ENCODE results near the gene S100A5. TPM values are rescaled to one million over a fixed set of nuclear protein-coding genes. Genes with fewer than 3 reads are reported as not detected.
"Not testable (repeated sequence)": the region's sequence is repeated elsewhere in the genome, so short reads cannot be mapped to it uniquely, and the experiment has no call there.

S100A5 gene
- total and polyA plus RNA-seq, 5 donors from 2014 or later, result 1.2 to 3.0 (median 1.8) TPM

GRCh38 chr1:153522353-153523048, 18.2 kb downstream of the S100A5 start:
- H3K9me3 ChIP-seq (ENCODE audit: control insufficient read depth in 2 of 2, low read length in 2 of 2); H3K4me3 Mint-ChIP-seq; H3K27me3 Mint-ChIP-seq; H3K27ac Mint-ChIP-seq; H3K36me3 Mint-ChIP-seq; ATAC-seq (ENCODE audit: low read depth in 2 of 2); DNase-seq; H3K4me3 ChIP-seq (ENCODE audit: low read depth, low read length); H3K27ac ChIP-seq (ENCODE audit: insufficient read depth, low read length, poor library complexity, severe bottlenecking); H3K36me3 ChIP-seq (ENCODE audit: control insufficient read depth, insufficient read depth, low read length); H3K4me1 Mint-ChIP-seq; H3K9me3 Mint-ChIP-seq; H3K27me3 ChIP-seq (ENCODE audit: control insufficient read depth, insufficient read depth, low read length); H3K4me1 ChIP-seq (ENCODE audit: control insufficient read depth, insufficient read depth, low read length, poor library complexity, severe bottlenecking): not testable (repeated sequence)

- H3K9me3 Mint-ChIP-seq; H3K36me3 Mint-ChIP-seq; H3K4me3 Mint-ChIP-seq; H3K27me3 Mint-ChIP-seq; H3K4me1 Mint-ChIP-seq; H3K4me1 ChIP-seq (ENCODE audit: control insufficient read depth, insufficient read depth, low read length, poor library complexity, severe bottlenecking); H3K36me3 ChIP-seq (ENCODE audit: control insufficient read depth, insufficient read depth, low read length); ATAC-seq (ENCODE audit: low read depth in 2 of 2); H3K27ac Mint-ChIP-seq; H3K4me3 ChIP-seq (ENCODE audit: low read depth, low read length); H3K27ac ChIP-seq (ENCODE audit: insufficient read depth, low read length, poor library complexity, severe bottlenecking); DNase-seq; H3K9me3 ChIP-seq (ENCODE audit: control insufficient read depth in 2 of 2, low read length in 2 of 2); H3K27me3 ChIP-seq (ENCODE audit: control insufficient read depth, insufficient read depth, low read length): not testable (repeated sequence)
These were observed 18.9 kb downstream of the S100A5 start for GRCh38 chr1:153521808-153522207.

DNA sequence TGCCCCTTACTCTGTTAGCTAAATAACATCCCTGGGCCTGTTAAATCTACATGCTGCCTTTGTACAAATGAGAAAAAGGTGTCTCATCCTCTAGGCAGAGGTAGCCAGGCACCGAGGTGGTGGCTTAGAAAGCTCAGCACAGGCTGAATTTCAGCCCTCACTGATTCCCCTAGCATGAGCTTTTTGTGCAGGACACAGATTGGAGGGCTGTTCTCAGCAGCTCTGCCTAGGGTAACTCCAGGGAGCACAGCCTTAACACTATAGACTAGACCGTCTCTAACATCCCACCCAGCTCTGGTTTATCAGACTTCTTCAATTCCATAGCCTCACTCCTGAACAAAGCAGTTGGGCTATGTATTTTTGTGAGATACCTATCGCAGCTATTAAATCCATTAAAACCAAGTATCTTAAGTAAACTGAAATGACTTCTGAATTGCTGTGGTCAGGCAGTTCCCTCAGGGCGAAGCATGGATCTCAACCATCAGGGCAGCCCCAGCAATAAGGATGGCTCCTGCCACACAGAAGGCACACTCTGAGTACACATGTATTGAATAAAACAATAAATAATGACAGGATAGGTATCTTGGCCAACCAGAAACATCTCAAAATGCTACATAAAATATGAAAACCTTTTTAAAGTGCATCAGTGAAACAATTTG, 19.8 kb downstream of the S100A5 start:
- Mint-ChIP-seq H3K4me1 (peaks cover 0 to 7% (median 6%) of the 10 kb centered on the region in 4 donors), H3K9me3 (no peaks in the 10 kb centered on the region), H3K27me3 (no peaks in the 10 kb centered on the region), H3K4me3 (no peak overlapping the region), H3K36me3 (no peaks in the 10 kb centered on the region), H3K27ac (peak overlapping the region in 2 of 3 donors; percentile 17 to 65)
- Histone ChIP-seq H3K4me3 (ENCODE audit: low read depth, low read length) (no peak overlapping the region), H3K4me1 (ENCODE audit: control insufficient read depth, insufficient read depth, low read length, poor library complexity, severe bottlenecking) (no peaks in the 10 kb centered on the region), H3K36me3 (ENCODE audit: control insufficient read depth, insufficient read depth, low read length) (no peaks in the 10 kb centered on the region), H3K9me3 (ENCODE audit: control insufficient read depth in 2 of 2, low read length in 2 of 2) (no peaks in the 10 kb centered on the region), H3K27me3 (ENCODE audit: control insufficient read depth, insufficient read depth, low read length) (no peaks in the 10 kb centered on the region), H3K27ac (ENCODE audit: insufficient read depth, low read length, poor library complexity, severe bottlenecking) (no peak overlapping the region)
- ATAC-seq (ENCODE audit: low read depth in 2 of 2), result no peak
- no peak for DNase-seq

- H3K27ac Mint-ChIP-seq, result peak overlapping the region in 2 of 3 donors; percentile 17 to 65
- not testable (repeated sequence) for ATAC-seq (ENCODE audit: low read depth in 2 of 2); H3K27me3 Mint-ChIP-seq; H3K4me3 ChIP-seq (ENCODE audit: low read depth, low read length); H3K36me3 Mint-ChIP-seq; H3K4me1 ChIP-seq (ENCODE audit: control insufficient read depth, insufficient read depth, low read length, poor library complexity, severe bottlenecking); H3K9me3 Mint-ChIP-seq; H3K27me3 ChIP-seq (ENCODE audit: control insufficient read depth, insufficient read depth, low read length); H3K27ac ChIP-seq (ENCODE audit: insufficient read depth, low read length, poor library complexity, severe bottlenecking); H3K4me3 Mint-ChIP-seq; H3K36me3 ChIP-seq (ENCODE audit: control insufficient read depth, insufficient read depth, low read length); H3K9me3 ChIP-seq (ENCODE audit: control insufficient read depth in 2 of 2, low read length in 2 of 2); DNase-seq; H3K4me1 Mint-ChIP-seq
These were observed 20.5 kb downstream of the S100A5 start for GRCh38 chr1:153520137-153520691.

DNA sequence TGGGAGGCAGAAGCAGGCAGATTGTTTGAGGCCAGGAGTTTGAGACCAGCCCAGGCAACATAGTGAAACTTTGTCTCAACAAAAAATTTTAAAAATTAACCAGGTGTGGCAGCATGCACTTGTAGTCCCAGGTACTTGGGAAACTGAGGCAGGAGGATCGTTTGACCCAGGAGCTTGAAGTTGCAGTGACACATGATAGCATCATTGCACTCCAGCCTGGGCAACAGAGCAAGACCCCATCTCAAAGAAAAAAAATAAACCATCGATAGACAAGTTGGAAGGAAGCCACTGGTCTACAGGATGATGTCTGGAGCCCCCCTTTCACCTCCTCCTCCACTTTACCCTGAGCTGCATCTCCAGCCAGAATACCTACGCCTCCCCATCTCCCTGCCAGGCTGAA, 21.5 kb downstream of the S100A5 start:
- Histone ChIP-seq H3K36me3 (ENCODE audit: control insufficient read depth, insufficient read depth, low read length) (no peaks in the 10 kb centered on the region), H3K27me3 (ENCODE audit: control insufficient read depth, insufficient read depth, low read length) (no peaks in the 10 kb centered on the region), H3K9me3 (ENCODE audit: control insufficient read depth in 2 of 2, low read length in 2 of 2) (no peaks in the 10 kb centered on the region), H3K4me1 (ENCODE audit: control insufficient read depth, insufficient read depth, low read length, poor library complexity, severe bottlenecking) (no peaks in the 10 kb centered on the region), H3K4me3 (ENCODE audit: low read depth, low read length) (no peak overlapping the region), H3K27ac (ENCODE audit: insufficient read depth, low read length, poor library complexity, severe bottlenecking) (no peak overlapping the region)
- no peaks in the 10 kb centered on the region for H3K27me3 Mint-ChIP-seq
- H3K9me3 Mint-ChIP-seq, result no peaks in the 10 kb centered on the region
- ATAC-seq (ENCODE audit: low read depth in 2 of 2) (no peak), DNase-seq (no peak)
- no peak overlapping the region for H3K27ac Mint-ChIP-seq
- no peak overlapping the region for H3K4me3 Mint-ChIP-seq
- peaks cover 0 to 7% (median 6%) of the 10 kb centered on the region in 4 donors for H3K4me1 Mint-ChIP-seq
- H3K36me3 Mint-ChIP-seq, result no peaks in the 10 kb centered on the region

- Histone ChIP-seq H3K27ac (ENCODE audit: insufficient read depth, low read length, poor library complexity, severe bottlenecking) (no peak overlapping the region), H3K4me1 (ENCODE audit: control insufficient read depth, insufficient read depth, low read length, poor library complexity, severe bottlenecking) (peaks cover 3% of the 10 kb centered on the region), H3K36me3 (ENCODE audit: control insufficient read depth, insufficient read depth, low read length) (no peaks in the 10 kb centered on the region), H3K4me3 (ENCODE audit: low read depth, low read length) (no peak overlapping the region), H3K9me3 (ENCODE audit: control insufficient read depth in 2 of 2, low read length in 2 of 2) (no peaks in the 10 kb centered on the region), H3K27me3 (ENCODE audit: control insufficient read depth, insufficient read depth, low read length) (no peaks in the 10 kb centered on the region)
- Mint-ChIP-seq H3K27ac (peak overlapping the region in 1 of 3 donors; percentile 86), H3K27me3 (no peaks in the 10 kb centered on the region), H3K4me3 (no peak overlapping the region), H3K36me3 (no peaks in the 10 kb centered on the region), H3K4me1 (peaks cover 0 to 12% (median 5%) of the 10 kb centered on the region in 4 donors), H3K9me3 (no peaks in the 10 kb centered on the region)
- peak in 1 of 3 donors; percentile 47 for DNase-seq
- no peak for ATAC-seq (ENCODE audit: low read depth in 2 of 2)
These were observed 25.0 kb downstream of the S100A5 start for GRCh38 chr1:153515504-153516394.

DNA sequence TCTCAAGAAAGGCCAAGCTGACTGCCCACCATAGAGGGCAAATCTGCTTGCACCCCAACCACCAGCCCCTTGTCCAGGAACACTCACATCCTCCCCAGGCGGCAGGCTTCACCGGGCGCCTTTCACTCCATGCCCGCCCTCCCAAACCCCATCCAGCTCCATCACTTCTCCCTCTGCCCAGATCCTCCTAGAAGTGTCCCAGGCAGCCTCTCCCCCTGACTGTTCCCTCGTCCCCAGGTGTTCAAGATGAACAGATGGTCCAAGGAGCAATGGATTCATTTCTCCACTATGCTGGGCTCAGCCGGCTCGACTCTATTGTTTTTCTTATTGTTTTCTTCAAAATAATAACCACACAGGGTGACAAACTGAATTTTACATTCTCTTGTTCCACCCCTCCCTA, 27.1 kb downstream of the S100A5 start:
- no peak for DNase-seq
- Histone ChIP-seq H3K27ac (ENCODE audit: insufficient read depth, low read length, poor library complexity, severe bottlenecking) (no peak overlapping the region), H3K27me3 (ENCODE audit: control insufficient read depth, insufficient read depth, low read length) (no peaks in the 10 kb centered on the region), H3K36me3 (ENCODE audit: control insufficient read depth, insufficient read depth, low read length) (no peaks in the 10 kb centered on the region), H3K4me3 (ENCODE audit: low read depth, low read length) (no peak overlapping the region), H3K9me3 (ENCODE audit: control insufficient read depth in 2 of 2, low read length in 2 of 2) (no peaks in the 10 kb centered on the region), H3K4me1 (ENCODE audit: control insufficient read depth, insufficient read depth, low read length, poor library complexity, severe bottlenecking) (peaks cover 3% of the 10 kb centered on the region)
- Mint-ChIP-seq H3K4me3 (peak overlapping the region in 1 of 4 donors; percentile 44), H3K27ac (peak overlapping the region in 1 of 3 donors; percentile 58), H3K36me3 (no peaks in the 10 kb centered on the region), H3K27me3 (no peaks in the 10 kb centered on the region), H3K4me1 (peaks cover 0 to 13% (median 6%) of the 10 kb centered on the region in 4 donors), H3K9me3 (peaks cover 0 to 3% (median 0%) of the 10 kb centered on the region in 7 donors)
- no peak for ATAC-seq (ENCODE audit: low read depth in 2 of 2)
